Measurements from ENCODE around the gene UBE2E2. TPM values are rescaled to one million over a fixed set of nuclear protein-coding genes. Genes with fewer than 3 reads are reported as not detected.

The UBE2E2 gene
- total RNA-seq, 1 donor from 2014 or later: 45.9 TPM

- no peak overlapping the region for H3K4me3 ChIP-seq
- TF ChIP-seq CTCF (IDR thresholded peaks at IDR 0.05): no peak
- H3K27ac ChIP-seq: no peak overlapping the region
- H3K9me3 ChIP-seq: no peaks in the 10 kb centered on the region
- ATAC-seq: no peak
- no peaks in the 10 kb centered on the region for H3K27me3 ChIP-seq
- no peaks in the 10 kb centered on the region for H3K4me1 ChIP-seq
- intact Hi-C loops (cut with DNase I): no loop called here
- H3K36me3 ChIP-seq: no peaks in the 10 kb centered on the region
- DNase-seq: no peak
Measured at GRCh38 chr3:23546181-23546580, 343.1 kb downstream of the UBE2E2 start.

GRCh38 chr3:23547905-23548650 lies 345.0 kb downstream of the UBE2E2 start:
- H3K4me1 ChIP-seq: no peaks in the 10 kb centered on the region
- no peaks in the 10 kb centered on the region for H3K27me3 ChIP-seq
- no peaks in the 10 kb centered on the region for H3K36me3 ChIP-seq
- intact Hi-C loops (cut with DNase I): no loop called here
- no peaks in the 10 kb centered on the region for H3K9me3 ChIP-seq
- ATAC-seq (no peak), DNase-seq (no peak)
- no peak overlapping the region for H3K4me3 ChIP-seq
- no peak for TF ChIP-seq CTCF (IDR thresholded peaks at IDR 0.05)
- H3K27ac ChIP-seq: no peak overlapping the region

- DNase-seq (no peak), ATAC-seq (no peak)
- Histone ChIP-seq H3K9me3 (no peaks in the 10 kb centered on the region), H3K27ac (no peak overlapping the region), H3K27me3 (no peaks in the 10 kb centered on the region), H3K4me3 (no peak overlapping the region), H3K4me1 (no peaks in the 10 kb centered on the region), H3K36me3 (no peaks in the 10 kb centered on the region)
- TF ChIP-seq CTCF (IDR thresholded peaks at IDR 0.05): no peak
- intact Hi-C loops (cut with DNase I): no loop called here
Measured at GRCh38 chr3:23548706-23549105, 345.6 kb downstream of the UBE2E2 start.

- Histone ChIP-seq H3K36me3 (no peaks in the 10 kb centered on the region), H3K4me1 (no peaks in the 10 kb centered on the region), H3K4me3 (no peak overlapping the region), H3K27ac (no peak overlapping the region), H3K27me3 (no peaks in the 10 kb centered on the region), H3K9me3 (no peaks in the 10 kb centered on the region)
- ATAC-seq: no peak
- no peak for TF ChIP-seq CTCF (IDR thresholded peaks at IDR 0.05)
- intact Hi-C loops (cut with DNase I): no loop called here
- no peak for DNase-seq
Measured at GRCh38 chr3:23549148-23549910, 346.2 kb downstream of the UBE2E2 start.

GRCh38 chr3:23550402-23550801 lies 347.3 kb downstream of the UBE2E2 start:
- DNase-seq (no peak), ATAC-seq (no peak)
- Histone ChIP-seq H3K27ac (no peak overlapping the region), H3K9me3 (no peaks in the 10 kb centered on the region), H3K27me3 (no peaks in the 10 kb centered on the region), H3K4me1 (no peaks in the 10 kb centered on the region), H3K36me3 (no peaks in the 10 kb centered on the region), H3K4me3 (no peak overlapping the region)
- intact Hi-C loops (cut with DNase I): no loop called here
- no peak for TF ChIP-seq CTCF (IDR thresholded peaks at IDR 0.05)

Data from upper lobe of right lung (tissue), 1 donor.